Neural progenitor cell (in vitro differentiated cells): ENCODE results near the gene RASD2.

Experiments used
- CTCF ChIP-seq: fragments of 200-600 bp; sonication (generic); IDR thresholded peaks from 2 replicates; pipeline ENCODE4 v1.5.1; 2017; ENCODE audit warnings: antibody characterized with exemption, mild to moderate bottlenecking
- EZH2 ChIP-seq: fragments of 200-600 bp; sonication (generic); IDR thresholded peaks from 2 replicates; pipeline ENCODE4 v1.6.1; 2017; ENCODE audit warnings: antibody characterized with exemption, mild to moderate bottlenecking, moderate library complexity

GRCh38 chr22:35524966-35525686, 15.5 kb upstream of the RASD2 start:
- TF ChIP-seq CTCF (no peak), EZH2 (no peak)
